Hindlimb muscle (tissue), 1 donor: ENCODE measurements around the gene PACSIN1. TPM values are rescaled to one million over a fixed set of nuclear protein-coding genes. Genes with fewer than 3 reads are reported as not detected.
A peak's percentile ranks its signal among the peaks of the same experiment; 100 is the strongest.
"Not testable (repeated sequence)": the region's sequence is repeated elsewhere in the genome, so short reads cannot be mapped to it uniquely, and the experiment has no call there.

Experiments
- DNase-seq: peaks from one replicate; pipeline ENCODE4 v3.0.0-alpha.2; 2013
- polyA plus RNA-seq: library from polyadenylated mRNA; unstranded; fragments of 120-200 nt; gene quantifications from one replicate; pipeline ENCODE4 v1.2.1, GENCODE V29; 2013; ENCODE audit not compliant: insufficient read length

PACSIN1 gene
- polyA plus RNA-seq, 1 donor = 1.1 TPM

GRCh38 chr6:34486106-34486740 is 20.3 kb downstream of the PACSIN1 start:
- no peak for DNase-seq

GRCh38 chr6:34486886-34487285 is 21.0 kb downstream of the PACSIN1 start:
- DNase-seq = not testable (repeated sequence)

GRCh38 chr6:34487536-34487935 is 21.7 kb downstream of the PACSIN1 start:
- no peak for DNase-seq

- DNase-seq = no peak
These were observed 23.4 kb downstream of the PACSIN1 start for GRCh38 chr6:34489207-34489805.

GRCh38 chr6:34490390-34491090 is 24.7 kb downstream of the PACSIN1 start:
- DNase-seq = no peak

GRCh38 chr6:34491091-34491430 is 25.2 kb downstream of the PACSIN1 start:
- peak; percentile 80 for DNase-seq

GRCh38 chr6:34493344-34493743 is 27.5 kb downstream of the PACSIN1 start:
- DNase-seq = no peak

GRCh38 chr6:34494973-34495372 is 29.1 kb downstream of the PACSIN1 start:
- DNase-seq = no peak

GRCh38 chr6:34496103-34496685 is 30.3 kb downstream of the PACSIN1 start:
- no peak for DNase-seq

- no peak for DNase-seq
These were observed 31.5 kb downstream of the PACSIN1 start for GRCh38 chr6:34497411-34497810.

- no peak for DNase-seq
These were observed 40.8 kb downstream of the PACSIN1 start for GRCh38 chr6:34506718-34507117.

GRCh38 chr6:34508425-34508824 is 42.5 kb downstream of the PACSIN1 start:
- DNase-seq = no peak

GRCh38 chr6:34509782-34510181 is 43.9 kb downstream of the PACSIN1 start:
- no peak for DNase-seq

- no peak for DNase-seq
These were observed 44.4 kb downstream of the PACSIN1 start for GRCh38 chr6:34510299-34510698.

GRCh38 chr6:34511214-34511914 is 45.5 kb downstream of the PACSIN1 start:
- DNase-seq = no peak

GRCh38 chr6:34511915-34512737 is 46.2 kb downstream of the PACSIN1 start:
- no peak for DNase-seq

- no peak for DNase-seq
These were observed 46.9 kb downstream of the PACSIN1 start for GRCh38 chr6:34512738-34513115.

- no peak for DNase-seq
These were observed 47.8 kb downstream of the PACSIN1 start for GRCh38 chr6:34513646-34514045.

GRCh38 chr6:34514112-34514511 is 48.2 kb downstream of the PACSIN1 start:
- DNase-seq = no peak

- DNase-seq = peak; percentile 65
These were observed 49.0 kb downstream of the PACSIN1 start for GRCh38 chr6:34514593-34515472.
